NCI-H446 treated with DMSO at 0.1 percent for 48 hours (cell line): ENCODE results near the gene PRM3.

Experiments used
- DNase-seq: peaks from one replicate; lab custom pipeline; 2025; lab: John Stamatoyannopoulos, UW

Gene PRM3

DNA sequence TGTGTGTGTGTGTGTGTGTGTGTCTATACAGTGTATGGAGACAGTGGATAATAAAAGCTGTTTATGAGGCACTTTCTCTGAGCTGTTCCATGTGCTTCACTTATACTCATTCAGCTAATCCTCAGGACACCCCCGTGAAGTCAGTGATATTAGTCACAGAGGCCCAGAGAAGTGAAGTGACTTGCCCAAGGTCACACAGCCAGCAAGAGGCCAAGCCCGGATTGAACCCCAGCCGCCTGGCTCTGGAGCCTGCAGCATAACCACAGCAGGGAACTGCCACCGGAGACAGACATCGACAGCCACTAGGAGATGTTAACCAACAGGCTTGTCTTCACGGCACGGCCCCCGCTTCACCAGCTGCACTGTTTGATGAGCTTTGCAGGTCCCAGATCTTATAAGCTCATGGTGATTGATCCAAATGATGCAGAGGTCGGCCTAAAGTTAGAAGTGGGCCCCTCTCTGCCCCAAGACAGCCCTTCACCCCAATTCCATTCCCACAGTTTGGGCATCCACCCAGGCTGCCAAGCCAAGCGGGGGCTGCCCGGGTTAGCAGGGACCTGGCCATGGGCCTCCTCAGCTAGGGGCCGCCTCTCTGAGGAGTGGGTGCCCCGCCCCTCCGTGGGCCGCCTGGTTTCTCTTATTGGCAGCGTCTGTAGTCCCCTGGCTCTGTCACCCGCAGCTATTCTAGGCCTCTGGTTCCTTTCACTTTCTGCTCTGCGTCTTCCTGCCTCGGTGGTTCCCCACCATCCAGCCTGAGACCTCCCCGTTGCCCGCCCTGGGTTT lies 48.3 kb downstream of the PRM3 start:
- DNase-seq = no peak

DNA sequence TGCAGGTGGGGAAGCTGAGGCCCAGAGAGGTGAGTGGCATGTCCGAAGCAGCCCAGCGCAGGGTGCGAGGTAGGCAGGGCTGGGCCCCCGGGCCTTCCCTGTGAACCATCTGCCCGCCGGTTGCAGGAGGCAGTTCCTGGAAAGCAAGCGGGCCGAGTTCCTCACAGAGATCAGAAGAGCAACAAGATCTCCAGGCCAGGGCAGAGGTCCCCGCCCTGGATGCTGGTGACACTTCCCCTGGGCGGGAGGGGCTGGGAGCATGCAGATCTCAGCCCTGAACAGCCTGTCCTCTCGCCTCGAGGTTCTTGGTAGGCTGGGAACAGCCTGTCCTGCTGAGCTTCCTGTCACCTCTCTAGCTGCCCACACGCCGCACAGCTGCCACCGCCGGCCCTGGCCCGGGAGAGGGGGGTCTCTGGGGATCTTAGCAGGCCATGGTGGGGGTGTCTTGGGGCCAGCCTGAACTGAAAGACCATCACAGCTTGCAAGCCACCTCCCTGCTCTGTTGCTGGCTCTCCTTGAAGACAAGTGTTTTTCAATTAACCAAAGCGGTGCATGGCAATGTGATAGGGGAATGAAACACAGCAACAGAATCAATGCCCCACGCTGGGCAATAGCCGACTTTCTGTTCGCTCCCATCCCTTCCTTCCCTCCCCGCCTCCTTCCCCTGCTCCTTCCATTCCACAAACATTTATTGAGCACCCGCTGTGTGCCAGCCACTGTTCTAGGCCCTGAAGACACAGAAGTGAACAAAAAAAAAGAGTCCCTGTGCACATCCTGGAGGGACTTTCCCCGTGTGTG lies 49.1 kb downstream of the PRM3 start:
- no peak for DNase-seq
